ENCODE data around the gene PKMYT1. TPM values are rescaled to one million over a fixed set of nuclear protein-coding genes. Genes with fewer than 3 reads are reported as not detected.
A peak's percentile ranks its signal among the peaks of the same experiment; 100 is the strongest.
"Not testable (repeated sequence)": the region's sequence is repeated elsewhere in the genome, so short reads cannot be mapped to it uniquely, and the experiment has no call there.

PKMYT1 gene
- total RNA-seq, 1 donor from 2014 or later = 6.0 TPM

- no peak for DNase-seq (ENCODE audit: low spot score)
Observed at GRCh38 chr16:2936436-2937011, 43.7 kb downstream of the PKMYT1 start.

- no peak for DNase-seq (ENCODE audit: low spot score)
Observed at GRCh38 chr16:2934450-2934849, 45.8 kb downstream of the PKMYT1 start.

GRCh38 chr16:2933701-2934100 is 46.5 kb downstream of the PKMYT1 start:
- DNase-seq (ENCODE audit: low spot score) = no peak

GRCh38 chr16:2933136-2933535 is 47.1 kb downstream of the PKMYT1 start:
- no peak for DNase-seq (ENCODE audit: low spot score)

- not testable (repeated sequence) for DNase-seq (ENCODE audit: low spot score)
Observed at GRCh38 chr16:2931231-2931914, 48.9 kb downstream of the PKMYT1 start.

GRCh38 chr16:2930236-2930635 is 50.0 kb downstream of the PKMYT1 start:
- DNase-seq (ENCODE audit: low spot score) = no peak

GRCh38 chr16:2929693-2930092 is 50.6 kb downstream of the PKMYT1 start:
- DNase-seq (ENCODE audit: low spot score) = no peak

GRCh38 chr16:2928796-2929195 is 51.5 kb downstream of the PKMYT1 start:
- no peak for DNase-seq (ENCODE audit: low spot score)

GRCh38 chr16:2928151-2928550 is 52.1 kb downstream of the PKMYT1 start:
- DNase-seq (ENCODE audit: low spot score) = not testable (repeated sequence)

- peak; percentile 84 for DNase-seq (ENCODE audit: low spot score)
Observed at GRCh38 chr16:2927010-2927646, 53.1 kb downstream of the PKMYT1 start.

GRCh38 chr16:2926650-2926999 is 53.6 kb downstream of the PKMYT1 start:
- no peak for DNase-seq (ENCODE audit: low spot score)

- DNase-seq (ENCODE audit: low spot score) = no peak
Observed at GRCh38 chr16:2925951-2926649, 54.1 kb downstream of the PKMYT1 start.

GRCh38 chr16:2924901-2925755 is 55.1 kb downstream of the PKMYT1 start:
- peak; percentile 28 for DNase-seq (ENCODE audit: low spot score)

- DNase-seq (ENCODE audit: low spot score) = no peak
Observed at GRCh38 chr16:2923481-2923880, 56.8 kb downstream of the PKMYT1 start.

Other genes with a start within 250 kb of the PKMYT1 start
- gene SRRM2, start 227.8 kb downstream of the PKMYT1 start, total RNA-seq (ENCODE audit: insufficient read depth, low replicate concordance) = 123 TPM
- 159 TPM for gene ELOB, start 203.2 kb downstream of the PKMYT1 start, total RNA-seq (ENCODE audit: insufficient read depth, low replicate concordance)
- 0.96 TPM for gene PRSS33, start 192.9 kb downstream of the PKMYT1 start, total RNA-seq (ENCODE audit: insufficient read depth, low replicate concordance)
- gene PRSS41, start 182.0 kb downstream of the PKMYT1 start, total RNA-seq (ENCODE audit: insufficient read depth, low replicate concordance) = not detected
- gene PRSS21, start 163.2 kb downstream of the PKMYT1 start, total RNA-seq (ENCODE audit: insufficient read depth, low replicate concordance) = not detected
- 7.2 TPM for gene ZG16B, start 150.1 kb downstream of the PKMYT1 start, total RNA-seq (ENCODE audit: insufficient read depth, low replicate concordance)
- 3.1 TPM for gene PRSS22, start 122.3 kb downstream of the PKMYT1 start, total RNA-seq (ENCODE audit: insufficient read depth, low replicate concordance)
- 25.5 TPM for gene FLYWCH2, start 97.2 kb downstream of the PKMYT1 start, total RNA-seq (ENCODE audit: insufficient read depth, low replicate concordance)
- 30.8 TPM for gene FLYWCH1, start 68.5 kb downstream of the PKMYT1 start, total RNA-seq (ENCODE audit: insufficient read depth, low replicate concordance)
- gene KREMEN2, start 16.2 kb downstream of the PKMYT1 start, total RNA-seq (ENCODE audit: insufficient read depth, low replicate concordance) = 0.48 TPM
- gene PAQR4, start 11.1 kb downstream of the PKMYT1 start, total RNA-seq (ENCODE audit: insufficient read depth, low replicate concordance) = 5.8 TPM
- gene CLDN9, start 32.5 kb upstream of the PKMYT1 start, total RNA-seq (ENCODE audit: insufficient read depth, low replicate concordance) = not detected
- gene CLDN6, start 37.7 kb upstream of the PKMYT1 start, total RNA-seq (ENCODE audit: insufficient read depth, low replicate concordance) = 0.72 TPM
- gene TNFRSF12A, start 39.9 kb upstream of the PKMYT1 start, total RNA-seq (ENCODE audit: insufficient read depth, low replicate concordance) = 150 TPM
- 3.1 TPM for gene HCFC1R1, start 43.5 kb upstream of the PKMYT1 start, total RNA-seq (ENCODE audit: insufficient read depth, low replicate concordance)
- 29.4 TPM for gene THOC6, start 43.6 kb upstream of the PKMYT1 start, total RNA-seq (ENCODE audit: insufficient read depth, low replicate concordance)
- 2.2 TPM for gene BICDL2, start 56.5 kb upstream of the PKMYT1 start, total RNA-seq (ENCODE audit: insufficient read depth, low replicate concordance)
- gene MMP25, start 66.1 kb upstream of the PKMYT1 start, total RNA-seq (ENCODE audit: insufficient read depth, low replicate concordance) = 0.24 TPM
- 13.2 TPM for gene IL32, start 85.2 kb upstream of the PKMYT1 start, total RNA-seq (ENCODE audit: insufficient read depth, low replicate concordance)
- gene ZSCAN10, start 118.8 kb upstream of the PKMYT1 start, total RNA-seq (ENCODE audit: insufficient read depth, low replicate concordance) = not detected
- gene ZNF205, start 132.1 kb upstream of the PKMYT1 start, total RNA-seq (ENCODE audit: insufficient read depth, low replicate concordance) = 8.9 TPM
- gene ZNF213, start 154.6 kb upstream of the PKMYT1 start, total RNA-seq (ENCODE audit: insufficient read depth, low replicate concordance) = 0.96 TPM
- 0.96 TPM for gene OR1F1, start 207.8 kb upstream of the PKMYT1 start, total RNA-seq (ENCODE audit: insufficient read depth, low replicate concordance)